HepG2 (cell line): ENCODE data around the gene GNA12. TPM values are rescaled to one million over a fixed set of nuclear protein-coding genes. Genes with fewer than 3 reads are reported as not detected.

Source experiments
- ASH2L ChIP-seq: fragments of 300-600, 200-600 bp; sonication (generic); IDR thresholded peaks from 2 replicates; pipeline ENCODE4 v1.7.0; 2017; ENCODE audit warnings: low read depth, mild to moderate bottlenecking, moderate library complexity, mixed read lengths, low read length; ENCODE audit not compliant: insufficient read length
- ATF1 ChIP-seq: IDR thresholded peaks from 2 replicates; pipeline ENCODE4 v1.6.1; 2016; ENCODE audit warnings: mild to moderate bottlenecking, control low read depth
- CREB1 ChIP-seq, 2 experiments: fragments of 450-650 bp in 1 of 2; IDR thresholded peaks; 2 replicates each; pipeline ENCODE4 v1.6.1; 2016 to 2017; ENCODE audit warnings: control low read depth in 1 of 2, mild to moderate bottlenecking in 1 of 2, missing compliant biosample characterization in 1 of 2, missing genetic modification characterization in 1 of 2
- KDM4B ChIP-seq: sonication (generic); formaldehyde crosslinking; IDR thresholded peaks from 2 replicates; pipeline ENCODE4 v1.4.0; 2020; ENCODE audit warnings: missing genetic modification reagents
- MED1 ChIP-seq: sonication (generic); formaldehyde crosslinking; IDR thresholded peaks from 2 replicates; pipeline ENCODE4 v1.4.0; 2020; ENCODE audit warnings: missing genetic modification reagents
- MEIS1 ChIP-seq: sonication (generic); formaldehyde crosslinking; IDR thresholded peaks from 2 replicates; pipeline ENCODE4 v1.9.0; 2021; ENCODE audit warnings: mild to moderate bottlenecking, missing genetic modification reagents, moderate library complexity, borderline replicate concordance
- MEIS2 ChIP-seq: sonication (generic); formaldehyde crosslinking; IDR thresholded peaks from 2 replicates; pipeline ENCODE4 v1.9.0; 2021; ENCODE audit warnings: mild to moderate bottlenecking, missing genetic modification reagents
- NCOR1 ChIP-seq: fragments of 200-600 bp; sonication (generic); IDR thresholded peaks from 2 replicates; pipeline ENCODE4 v1.7.0; 2017; ENCODE audit warnings: antibody characterized with exemption, low read length, borderline replicate concordance
- PATZ1 ChIP-seq: sonication (generic); formaldehyde crosslinking; IDR thresholded peaks from 2 replicates; pipeline ENCODE4 v1.4.0; 2020; ENCODE audit warnings: missing genetic modification reagents
- SALL1 ChIP-seq: sonication (generic); formaldehyde crosslinking; IDR thresholded peaks from 2 replicates; pipeline ENCODE4 v1.8.0; 2022; ENCODE audit warnings: mild to moderate bottlenecking, missing genetic modification reagents
- SAP130 ChIP-seq: IDR thresholded peaks from 2 replicates; pipeline ENCODE4 v1.6.1; 2016; ENCODE audit warnings: low read depth
- SATB2 ChIP-seq: sonication (generic); formaldehyde crosslinking; IDR thresholded peaks from 2 replicates; pipeline ENCODE4 v1.5.0; 2020; ENCODE audit warnings: missing genetic modification reagents
- SMAD3 ChIP-seq: sonication (generic); formaldehyde crosslinking; IDR thresholded peaks from 2 replicates; pipeline ENCODE4 v1.4.0; 2020; ENCODE audit warnings: missing genetic modification reagents
- TCF7L2 ChIP-seq: IDR thresholded peaks from 2 replicates; pipeline ENCODE4 v1.6.1; 2011; ENCODE audit warnings: mild to moderate bottlenecking, low read depth, low read length, moderate library complexity
- TFAP4 ChIP-seq: sonication (generic); IDR thresholded peaks from 2 replicates; pipeline ENCODE4 v1.6.1; 2016; ENCODE audit warnings: low read depth, borderline replicate concordance
- TFDP1 ChIP-seq: IDR thresholded peaks from 2 replicates; pipeline ENCODE4 v1.6.1; 2016; ENCODE audit warnings: missing compliant biosample characterization, missing genetic modification reagents, borderline replicate concordance
- YY1 ChIP-seq: IDR thresholded peaks from 2 replicates; pipeline ENCODE4 v1.6.1; 2011; ENCODE audit warnings: low read length, low read depth, moderate library complexity, mild to moderate bottlenecking; ENCODE audit not compliant: insufficient read depth, insufficient replicate concordance
- ZBED4 ChIP-seq: sonication (generic); formaldehyde crosslinking; IDR thresholded peaks from 2 replicates; pipeline ENCODE4 v1.4.0; 2020; ENCODE audit warnings: missing genetic modification reagents, borderline replicate concordance
- ZNF12 ChIP-seq: sonication (generic); formaldehyde crosslinking; IDR thresholded peaks from 2 replicates; pipeline ENCODE4 v1.5.0; 2020; ENCODE audit warnings: missing genetic modification reagents
- ZNF382 ChIP-seq: sonication (generic); formaldehyde crosslinking; IDR thresholded peaks from 2 replicates; pipeline ENCODE4 v1.5.0; 2020; ENCODE audit warnings: missing genetic modification reagents, mild to moderate bottlenecking, borderline replicate concordance
- ZNF484 ChIP-seq: sonication (generic); formaldehyde crosslinking; IDR thresholded peaks from 2 replicates; pipeline ENCODE4 v1.5.1; 2020; ENCODE audit warnings: mild to moderate bottlenecking, low read depth, missing genetic modification reagents, borderline replicate concordance
- ZNF549 ChIP-seq: sonication (generic); formaldehyde crosslinking; IDR thresholded peaks from 2 replicates; pipeline ENCODE4 v1.5.0; 2020; ENCODE audit warnings: missing genetic modification reagents
- ZNF557 ChIP-seq: sonication (generic); formaldehyde crosslinking; IDR thresholded peaks from 2 replicates; pipeline ENCODE4 v1.4.0; 2020; ENCODE audit warnings: missing genetic modification reagents
- polyA plus RNA-seq, 8 experiments: library from polyadenylated mRNA; depleted of rRNA in 3 of 8; stranded (reverse) in 7 of 8; unstranded in 1 of 8; fragments of >200 nt; fragmentation: Illumina TruSeq in 4 of 8; extraction: Trizol in 4 of 8; gene quantifications; 2 replicates each; pipeline versions ENCODE4 v1.2.1 to v1.2.3, GENCODE V29; 2011 to 2016; ENCODE audit warnings: low read depth in 4 of 8, missing spikeins in 1 of 8, mixed read lengths in 1 of 8; ENCODE audit not compliant: insufficient read depth in 1 of 8
- total RNA-seq, 5 experiments: library from RNA; depleted of rRNA; stranded (reverse); fragments of >200 nt; fragmentation: Illumina TruSeq; extraction: Trizol; gene quantifications; 2 replicates each; pipeline ENCODE4 v1.2.3, GENCODE V29; 2016; ENCODE audit warnings: low read depth in 1 of 5

GNA12 gene
- total and polyA plus RNA-seq, 2 of the 13 experiments (the other 11 are each of a cell fraction or from before 2014, with no cell fraction given), result 16.2 to 50.9 TPM

GRCh38 chr7:2804227-2804763 is 39.8 kb downstream of the GNA12 start (continued):
- TF ChIP-seq MEIS2 (0 out of 2 replicates have a peak, but pooled peaks have one; percentile 39), ZBED4 (CRISPR knock-in tag) (peak; percentile 96; the same call in 1 of the 2 replicates), ATF1 (CRISPR knock-in tag) (peak; percentile 45; the same call in 1 of the 2 replicates), PATZ1 (CRISPR knock-in tag) (peak; percentile 76), ASH2L (peak; percentile 54), NCOR1 (peak; percentile 82; the same call in 1 of the 2 replicates), ZNF382 (CRISPR knock-in tag) (no peak), ZNF557 (CRISPR knock-in tag) (peak; percentile 55; the same call in 1 of the 2 replicates), MEIS1 (CRISPR knock-in tag) (peak; percentile 17; the same call in 1 of the 2 replicates), ZNF549 (CRISPR knock-in tag) (no peak), TFAP4 (no peak), ZNF484 (CRISPR knock-in tag) (no peak), YY1 (peak; percentile 55), SATB2 (CRISPR knock-in tag) (no peak), ZNF12 (CRISPR knock-in tag) (peak; percentile 47; the same call in 1 of the 2 replicates), KDM4B (peak; percentile 39; the same call in 1 of the 2 replicates), SAP130 (CRISPR knock-in tag) (peak; percentile 68), SMAD3 (CRISPR knock-in tag) (0 out of 2 replicates have a peak, but pooled peaks have one; percentile 15), TCF7L2 (peak; percentile 84), MED1 (CRISPR knock-in tag) (peak; percentile 81), TFDP1 (CRISPR knock-in tag) (peak; percentile 11; the same call in 1 of the 2 replicates), CREB1 (IDR thresholded peaks at IDR 0.05) (no peak), CREB1 (CRISPR knock-in tag; IDR thresholded peaks at IDR 0.05) (peak; percentile 52), SALL1 (CRISPR knock-in tag) (peak; percentile 88)
